HG03045 (cell line): Measurements from ENCODE around the gene SNX32.

ENCODE experiments used
- ATAC-seq: cut with Tn5 transposase; IDR thresholded peaks from one replicate; pipeline ENCODE4 v1.9.1; 2021; ENCODE audit warnings: mild to moderate bottlenecking, moderate library complexity; ENCODE audit not compliant: unreplicated experiment

Gene SNX32

DNA sequence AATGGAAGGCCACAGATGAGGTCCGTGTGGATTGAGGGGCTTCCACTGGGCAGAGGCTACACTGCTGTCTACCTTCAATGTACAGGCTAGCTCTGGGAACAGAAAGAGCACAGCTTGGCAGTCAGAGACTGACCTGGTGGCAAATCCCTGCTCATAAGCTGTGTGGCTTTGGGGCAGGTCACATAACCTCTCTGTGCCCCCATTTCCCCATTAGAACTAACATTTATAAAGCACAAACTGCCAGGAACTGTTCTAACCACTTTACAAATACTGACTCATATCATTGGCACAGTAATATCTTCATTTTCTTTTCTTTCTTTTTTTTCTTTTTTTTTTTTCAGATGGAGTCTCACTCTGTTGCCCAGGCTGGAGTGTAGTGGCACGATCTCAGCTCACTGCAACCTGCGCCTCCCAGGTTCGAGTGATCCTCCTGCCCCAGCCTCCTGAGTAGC lies 63.3 kb downstream of the SNX32 start:
- no peak for ATAC-seq

DNA sequence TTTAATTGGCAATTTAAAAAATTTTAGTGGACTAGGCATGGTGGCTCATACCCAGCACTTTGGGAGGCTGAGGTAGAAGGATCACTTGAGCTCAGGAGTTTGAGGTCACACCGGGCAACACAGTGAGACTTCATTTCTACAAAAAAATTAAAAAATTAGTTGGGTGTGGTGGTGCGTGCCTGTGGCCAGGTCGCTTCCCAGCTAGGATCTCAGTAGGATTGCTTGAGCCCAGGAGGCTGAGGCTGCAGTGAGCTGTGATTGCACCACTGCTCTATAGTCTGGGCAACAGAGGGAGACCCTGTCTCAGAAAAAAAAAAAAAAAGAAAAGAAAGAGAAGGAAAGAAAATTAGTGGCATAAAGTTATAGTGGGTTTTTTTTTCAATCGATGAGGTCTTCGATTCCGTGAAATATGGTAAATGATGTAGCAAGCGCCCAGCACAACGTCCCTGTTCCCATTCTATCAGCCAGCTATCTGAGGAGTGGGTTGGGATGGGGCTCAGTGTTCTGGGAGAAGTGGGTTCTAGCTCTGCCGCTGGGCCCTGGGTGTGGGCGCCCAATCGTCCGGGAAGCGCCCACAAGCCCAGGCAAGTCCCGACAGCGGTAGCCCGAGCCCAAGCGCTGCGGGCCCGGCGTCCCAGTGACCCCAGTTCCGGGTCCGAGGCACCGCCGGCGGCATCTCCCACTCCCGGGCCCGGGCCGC lies 65.0 kb downstream of the SNX32 start:
- ATAC-seq = no peak

DNA sequence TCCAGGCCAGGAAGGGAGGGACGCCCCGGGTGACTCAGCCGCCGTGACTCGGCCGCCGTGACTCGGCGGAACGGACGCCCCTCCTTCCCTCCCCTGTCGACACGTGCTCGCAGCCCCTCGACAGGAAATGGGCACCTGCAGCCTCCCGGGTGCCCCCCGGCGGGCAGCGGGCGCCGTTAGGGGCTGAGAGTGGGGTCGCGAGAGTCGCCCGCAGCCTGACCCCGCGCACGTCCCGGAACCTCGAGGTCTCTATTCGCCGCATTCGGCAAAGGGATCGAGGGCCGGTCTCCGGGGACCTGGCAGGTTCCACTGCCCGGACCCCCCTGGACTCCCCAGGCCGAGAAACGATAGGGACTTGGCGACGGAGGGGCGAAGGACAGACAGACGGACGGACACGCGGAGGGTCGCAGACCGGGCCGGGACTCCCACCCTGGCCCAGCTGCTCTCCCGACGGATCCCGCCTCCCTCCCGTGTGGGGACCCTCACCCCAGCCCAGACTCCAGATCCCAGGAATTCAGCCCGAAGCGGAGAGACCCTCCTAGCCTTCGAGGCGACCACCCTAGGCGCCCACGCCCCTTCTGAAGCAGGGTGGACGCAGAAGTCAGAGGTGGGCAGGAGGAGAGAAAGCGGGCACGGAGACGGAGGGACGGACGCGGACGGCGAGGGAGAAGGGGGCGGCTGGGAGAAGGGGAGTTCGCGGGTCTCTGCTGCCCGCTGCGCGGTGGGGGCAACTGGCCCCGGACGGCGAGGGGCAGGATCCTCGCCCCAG lies 65.8 kb downstream of the SNX32 start:
- no peak for ATAC-seq

- peak; percentile 80 for ATAC-seq
Observed at GRCh38 chr11:65900125-65900898, 66.5 kb downstream of the SNX32 start, which contains the start of gene FOSL1. FOSL1 (minus strand) TSS chr11:65900388; CDS start chr11:65900339, 49 bp downstream.

DNA sequence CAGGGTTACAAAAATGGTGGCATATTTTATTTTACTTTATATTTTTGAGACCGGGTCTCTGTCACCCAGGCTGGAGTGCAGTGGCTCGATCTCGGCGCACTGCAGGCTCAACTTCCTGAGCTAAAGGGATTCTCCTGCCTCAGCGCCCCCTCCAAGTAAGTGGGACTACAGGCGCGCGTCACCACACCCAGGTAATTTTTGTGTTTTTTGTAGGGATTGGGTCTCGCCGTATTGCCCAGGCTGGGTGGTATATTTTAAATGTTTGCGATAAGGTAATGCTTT lies 67.1 kb downstream of the SNX32 start:
- ATAC-seq = no peak

DNA sequence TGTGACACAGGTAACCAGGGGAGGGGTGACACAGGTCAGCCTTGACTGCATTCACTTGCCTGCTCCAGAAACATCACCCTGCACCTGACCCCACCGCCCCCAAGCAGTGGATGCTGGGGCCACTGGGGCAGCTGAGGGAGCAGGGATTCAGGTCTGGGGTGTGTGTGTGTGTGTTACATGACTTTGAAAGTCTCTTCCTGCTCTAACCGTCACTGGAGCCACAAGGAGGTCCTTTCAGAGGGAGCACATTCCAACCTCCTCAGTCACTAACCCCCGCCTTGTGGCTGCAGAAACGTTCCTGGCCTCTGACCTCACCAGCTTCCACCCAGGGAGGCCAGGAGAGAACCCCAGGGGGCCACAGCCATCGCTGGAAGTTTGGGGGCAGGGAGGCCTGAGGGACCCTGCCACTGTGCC lies 69.3 kb downstream of the SNX32 start:
- no peak for ATAC-seq
